ENCODE measurements around the gene ZBTB6. TPM values are rescaled to one million over a fixed set of nuclear protein-coding genes. Genes with fewer than 3 reads are reported as not detected.

The ZBTB6 gene
- total and polyA plus RNA-seq, 9 of the 15 experiments (the other 6 are each of a cell fraction or from before 2014, with no cell fraction given): 1.4 to 7.2 (median 5.3) TPM

GRCh38 chr9:122940749-122941581 lies 27.8 kb upstream of the ZBTB6 start, which contains the start of gene RABGAP1 (continued):
- TF ChIP-seq FOXK2 (conservative IDR thresholded peaks at IDR 0.05 in 1 of 2, IDR thresholded peaks at IDR 0.05 in 1 of 2; ENCODE audit: low read depth in 2 of 2) (peak; percentile 74 to 79), TARDBP (IDR thresholded peaks at IDR 0.05) (no peak), MAZ (CRISPR knock-in tag; conservative IDR thresholded peaks at IDR 0.05 in 1 of 2, IDR thresholded peaks at IDR 0.05 in 1 of 2) (peak; percentile 75 to 79), SNRNP70 (optimal IDR thresholded peaks at IDR 0.05; ENCODE audit: low read depth, low read length) (no peak), TEAD4 (IDR thresholded peaks at IDR 0.05; ENCODE audit: low read length) (0 out of 2 replicates have a peak, but pooled peaks have one; percentile 12), TEAD4 (CRISPR knock-in tag; IDR thresholded peaks at IDR 0.05; ENCODE audit: borderline replicate concordance) (no peak), FOS (IDR thresholded peaks at IDR 0.05; ENCODE audit: extremely low read depth, insufficient read length) (peak; percentile 53), ZNF717 (CRISPR knock-in tag; IDR thresholded peaks at IDR 0.05) (no peak), GTF2B (IDR thresholded peaks at IDR 0.05; ENCODE audit: extremely low read depth, insufficient read length) (no peak), ARID1B (IDR thresholded peaks at IDR 0.05) (peak; percentile 7; the same call in 1 of the 2 replicates), RBM15 (IDR thresholded peaks at IDR 0.05; ENCODE audit: insufficient read depth, low read length) (no peak), JUND (IDR thresholded peaks at IDR 0.05; ENCODE audit: borderline replicate concordance, low read depth, low read length) (peak; percentile 59; the same call in 1 of the 2 replicates), JUND (tag; IDR thresholded peaks at IDR 0.05; ENCODE audit: borderline replicate concordance, low read depth, low read length) (no peak; the same call in 2 of the 3 replicates), ZNF586 (CRISPR knock-in tag; conservative IDR thresholded peaks at IDR 0.05) (no peak), PML (IDR thresholded peaks at IDR 0.05; ENCODE audit: low read length) (peak; percentile 33; the same call in 1 of the 2 replicates), JUN (IDR thresholded peaks at IDR 0.05; ENCODE audit: borderline replicate concordance, low read depth, low read length) (no peak), JUN (CRISPR knock-in tag; IDR thresholded peaks at IDR 0.05; ENCODE audit: borderline replicate concordance) (no peak), RAD21 (CRISPR knock-in tag; conservative IDR thresholded peaks at IDR 0.05 in 1 of 2, IDR thresholded peaks at IDR 0.05 in 1 of 2) (no peak), E2F5 (CRISPR knock-in tag; IDR thresholded peaks at IDR 0.05) (no peak), CBFA2T3 (IDR thresholded peaks at IDR 0.05) (no peak), ZBED1 (IDR thresholded peaks at IDR 0.05) (no peak; the same call in 1 of the 2 replicates), L3MBTL2 (IDR thresholded peaks at IDR 0.05) (no peak), NUFIP1 (IDR thresholded peaks at IDR 0.05; ENCODE audit: partially characterized antibody) (no peak), ARID2 (IDR thresholded peaks at IDR 0.05) (no peak), ZNF589 (CRISPR knock-in tag; IDR thresholded peaks at IDR 0.05; ENCODE audit: low read depth) (no peak), ETV5 (CRISPR knock-in tag; IDR thresholded peaks at IDR 0.05; ENCODE audit: low read depth) (0 out of 2 replicates have a peak, but pooled peaks have one; percentile 52), ZNF75A (CRISPR knock-in tag; IDR thresholded peaks at IDR 0.05) (no peak), MBD2 (IDR thresholded peaks at IDR 0.05; ENCODE audit: borderline replicate concordance, low read depth) (peak; percentile 71; the same call in 1 of the 2 replicates)
